ENCODE results near the gene ETS1.

The ETS1 gene

DNA sequence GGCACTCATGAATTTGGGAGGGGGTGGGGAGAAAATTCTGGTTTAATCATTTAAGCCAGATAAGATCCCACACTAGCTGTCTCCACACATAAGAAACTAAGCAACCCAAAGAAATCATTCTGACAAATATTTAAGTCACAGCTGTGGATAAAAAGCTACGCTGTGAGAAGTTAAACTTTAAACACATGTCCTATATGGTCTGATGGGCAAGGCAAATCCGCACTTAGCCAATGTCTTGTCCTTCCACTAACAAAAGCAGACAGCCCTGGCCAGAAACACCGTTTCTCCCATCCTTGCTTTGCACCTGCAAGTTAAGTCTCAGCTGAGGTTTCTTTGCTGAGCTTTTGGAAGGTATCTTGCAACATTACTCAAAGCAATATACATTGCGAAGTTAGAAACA, 68.0 kb downstream of the ETS1 start:
- no peak for DNase-seq (ENCODE audit: low read depth in 2 of 2)

DNA sequence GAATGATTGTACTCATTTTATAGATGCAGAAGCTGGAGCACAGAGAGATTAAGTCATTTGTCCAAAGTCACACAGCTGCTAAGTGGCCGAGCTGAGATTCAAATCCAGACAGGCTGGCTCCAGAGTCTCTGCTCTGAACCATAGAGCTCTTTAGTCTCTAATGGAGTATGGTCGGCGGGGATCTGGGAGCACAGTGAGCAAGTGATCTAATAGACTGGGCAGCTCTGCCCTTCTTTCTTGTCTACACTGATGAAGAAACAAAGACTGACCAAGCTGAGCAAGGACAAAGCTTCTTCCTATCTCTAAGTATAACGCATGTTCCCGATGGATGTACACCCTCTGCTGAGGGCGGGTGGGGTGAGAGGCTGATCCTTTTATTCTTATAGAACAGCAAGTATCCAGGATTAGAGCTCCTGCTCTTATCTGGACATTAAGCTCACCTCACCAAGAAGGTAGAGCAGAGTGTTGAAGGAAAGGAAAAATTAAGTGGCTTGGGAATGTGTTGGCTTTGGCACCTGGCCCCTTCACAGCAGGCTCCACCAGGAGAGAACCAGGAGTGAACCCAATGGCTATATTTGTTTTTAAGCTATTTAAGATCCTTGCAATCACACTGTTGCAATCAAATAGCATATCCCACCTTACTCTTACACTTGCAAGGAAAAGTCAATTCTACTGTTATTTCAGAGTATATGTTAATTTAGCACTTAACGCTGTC, 68.7 kb downstream of the ETS1 start:
- no peak for DNase-seq (ENCODE audit: low read depth in 2 of 2)

DNA sequence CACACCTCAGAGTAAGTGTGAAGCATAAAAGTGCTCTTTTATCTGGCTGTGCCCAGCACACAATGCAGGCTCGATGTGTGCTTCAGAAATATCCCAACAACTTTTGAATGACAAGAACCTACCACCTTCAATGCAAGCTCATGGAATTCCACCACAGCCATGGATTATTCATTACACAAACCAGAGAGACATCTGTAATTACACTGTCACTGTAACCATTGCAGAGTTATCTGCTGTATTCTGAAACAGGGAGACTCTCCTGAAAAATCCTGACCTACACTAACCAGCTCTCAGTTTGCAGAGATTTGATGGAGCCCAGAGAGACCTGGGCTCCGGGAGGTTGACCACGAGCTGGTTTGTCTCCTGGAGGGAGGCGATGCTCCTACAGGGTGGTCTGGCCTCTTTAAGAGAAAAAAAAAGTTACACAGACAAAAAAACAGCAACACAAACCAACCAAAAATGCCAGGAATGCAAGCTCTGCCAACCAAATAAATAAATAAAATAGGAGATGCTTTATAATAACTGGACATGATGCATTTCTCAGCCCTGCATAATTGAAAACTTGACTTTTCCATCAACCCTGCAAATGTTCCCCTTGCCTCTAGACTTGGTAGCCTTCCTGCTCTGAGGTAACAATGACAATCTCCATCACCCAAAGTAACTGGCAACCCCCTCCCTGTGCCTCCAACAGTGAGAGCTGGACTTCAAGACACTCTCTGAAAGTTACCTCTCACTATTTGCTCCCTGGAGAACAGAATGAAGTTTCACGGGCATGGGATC, 69.7 kb downstream of the ETS1 start:
- no peak for DNase-seq (ENCODE audit: low read depth in 2 of 2)

DNA sequence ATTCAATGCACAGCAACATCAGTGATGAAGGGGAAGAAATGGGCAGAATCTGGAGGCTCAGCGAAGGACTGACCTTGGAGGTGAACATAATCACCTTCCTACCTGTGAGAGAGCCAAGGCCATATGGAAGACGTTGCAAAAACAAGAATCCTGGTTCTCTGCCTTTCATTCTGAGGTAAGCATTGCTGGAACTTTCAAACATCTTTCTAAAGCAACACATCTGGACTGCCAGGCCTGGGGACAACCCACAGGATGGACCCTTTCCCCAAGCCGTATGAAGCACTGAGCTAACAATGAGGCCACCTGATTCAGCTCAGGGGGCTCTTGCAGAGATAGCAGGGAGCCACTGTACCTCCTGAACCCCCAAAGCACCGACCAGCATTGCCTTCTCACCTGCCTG, 70.5 kb downstream of the ETS1 start:
- no peak for DNase-seq (ENCODE audit: low read depth in 2 of 2)

DNA sequence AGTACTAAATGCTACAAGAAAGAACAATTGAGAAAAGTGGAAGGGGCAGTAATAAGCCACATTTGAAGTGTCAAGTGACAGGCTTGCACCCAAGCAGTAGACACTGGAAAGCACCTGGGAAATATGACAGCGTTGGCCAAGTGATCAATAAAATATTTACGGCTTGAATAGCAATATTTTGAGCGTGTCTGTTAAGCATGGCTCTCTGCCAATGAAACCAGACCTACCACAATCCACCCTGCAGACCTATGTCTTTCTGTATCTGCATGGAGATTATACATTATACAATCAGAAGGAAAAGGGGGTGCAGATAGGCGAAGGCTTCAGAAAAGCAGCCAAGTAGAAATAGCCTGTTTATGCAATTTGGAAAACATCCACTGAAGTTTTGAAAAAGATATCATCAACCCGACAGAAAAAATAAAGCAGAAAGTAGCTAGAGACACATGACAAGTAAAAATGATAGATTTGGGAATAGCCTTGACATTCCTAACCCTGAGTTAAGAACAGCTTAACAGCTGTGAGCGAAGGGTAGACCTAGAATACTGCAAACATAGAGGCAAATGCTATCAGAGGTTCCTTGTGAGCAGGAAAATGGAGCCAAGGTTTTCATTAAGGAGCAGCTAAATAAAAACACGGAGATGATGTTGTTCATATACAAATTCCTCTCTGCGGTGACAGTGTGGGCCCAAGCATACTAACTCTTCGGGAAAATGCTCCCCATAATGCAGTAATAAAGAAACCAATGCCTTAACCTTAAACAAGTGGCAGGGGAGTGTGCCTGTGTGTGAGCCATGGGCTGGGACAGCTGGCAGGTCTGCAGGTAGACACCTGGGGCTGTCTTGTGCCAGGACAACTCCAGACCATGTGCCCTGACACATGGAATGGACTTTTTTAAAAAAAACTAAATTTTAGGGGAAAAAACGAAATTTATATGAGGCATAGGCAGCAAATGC, 71.3 kb downstream of the ETS1 start:
- no peak for DNase-seq (ENCODE audit: low read depth in 2 of 2)

DNA sequence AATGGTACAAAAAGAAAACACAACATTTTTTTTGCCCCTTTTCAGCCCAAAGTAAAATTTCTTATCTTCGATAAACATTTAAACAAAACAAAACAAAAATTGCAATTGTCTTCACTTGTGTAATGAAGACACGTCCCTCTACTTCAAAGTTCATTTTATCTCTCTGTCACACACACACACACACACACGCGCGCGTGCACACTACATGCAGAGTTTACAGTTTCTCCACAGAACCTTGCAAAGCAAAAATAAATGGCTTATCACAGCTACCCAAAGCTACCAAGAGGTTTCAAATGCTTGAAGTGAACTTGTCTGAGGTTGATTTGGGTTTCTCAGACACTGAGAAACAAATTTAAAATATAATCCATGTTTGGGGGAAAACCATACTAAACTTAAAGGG, 72.3 kb downstream of the ETS1 start:
- no peak for DNase-seq (ENCODE audit: low read depth in 2 of 2)

DNA sequence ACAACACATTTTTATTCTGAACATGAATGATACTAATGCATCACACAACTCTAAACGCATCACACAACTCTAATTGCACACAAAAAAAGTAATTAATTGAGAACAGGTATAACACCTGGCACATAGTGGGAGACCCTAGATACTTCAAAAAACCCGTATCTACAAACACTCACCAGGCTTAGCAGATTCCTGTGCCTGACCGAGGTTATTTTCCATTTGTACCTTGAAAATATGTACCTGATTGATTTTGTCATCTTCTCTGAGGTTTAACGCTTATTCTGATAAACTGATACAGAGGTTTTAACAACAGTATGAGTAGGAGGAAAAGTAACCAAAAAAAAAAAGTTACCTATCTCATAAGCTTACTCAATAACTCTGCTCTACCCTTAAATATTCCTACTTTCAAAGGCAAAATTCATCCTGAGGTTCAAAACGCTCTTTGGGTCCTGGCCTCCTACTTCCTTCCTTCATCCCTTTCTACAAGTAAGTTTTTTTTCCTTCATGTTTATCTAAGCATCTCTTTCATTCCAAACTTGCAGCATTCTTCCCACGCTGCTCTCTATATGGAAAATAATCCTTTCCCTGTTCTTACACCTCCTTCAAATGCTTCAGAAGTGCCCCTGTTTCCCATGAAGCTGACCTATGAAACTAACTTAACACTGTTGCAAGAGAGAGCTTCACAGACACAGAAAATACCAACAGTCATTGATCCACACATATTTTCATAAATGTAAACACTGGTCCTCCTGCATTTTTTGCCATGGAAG, 73.3 kb downstream of the ETS1 start:
- no peak for DNase-seq (ENCODE audit: low read depth in 2 of 2)

DNA sequence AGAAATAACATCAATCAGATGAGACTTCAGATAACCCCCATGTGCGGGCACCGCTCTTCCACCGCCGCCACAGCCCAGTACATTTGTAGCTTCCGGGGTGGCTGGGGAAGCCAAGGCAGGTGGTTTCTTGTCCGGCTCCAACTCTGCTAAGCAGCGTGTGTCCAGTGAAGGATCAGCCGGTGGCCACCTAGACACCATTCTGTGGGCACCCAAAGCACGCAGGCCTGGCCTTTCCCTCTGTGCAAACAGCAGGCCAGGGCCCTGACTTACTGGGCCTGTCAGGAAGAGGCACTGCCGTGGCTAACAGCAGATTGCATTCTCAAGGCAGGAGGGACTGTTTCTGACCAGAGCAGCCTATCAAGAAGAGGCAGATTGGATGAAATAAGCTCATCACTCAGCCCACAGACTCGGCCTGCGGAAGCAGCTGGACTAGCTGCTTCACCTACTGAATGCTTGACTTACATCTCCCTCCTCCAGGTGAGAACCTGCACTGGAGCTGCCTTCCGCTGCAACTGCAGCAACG, 74.8 kb downstream of the ETS1 start:
- DNase-seq (ENCODE audit: low read depth in 2 of 2), result no peak

DNA sequence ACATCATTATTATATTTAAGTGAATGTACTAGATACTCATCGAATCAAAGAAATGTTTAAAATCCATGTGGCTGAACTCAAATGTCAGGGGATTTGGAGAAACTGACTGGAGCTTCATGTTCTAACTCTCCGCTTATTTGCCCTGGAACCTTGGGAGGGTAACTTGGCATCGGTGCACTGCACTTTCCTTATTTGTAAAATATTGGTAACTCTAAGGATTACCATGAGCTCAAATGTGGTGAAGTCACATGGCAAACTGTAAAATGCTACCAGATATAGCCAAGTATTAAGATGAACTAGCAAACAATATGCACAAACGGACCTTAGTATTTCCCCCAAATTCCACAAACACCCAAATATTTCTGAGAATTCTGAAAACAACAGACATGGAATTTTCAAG, 75.6 kb downstream of the ETS1 start:
- no peak for DNase-seq (ENCODE audit: low read depth in 2 of 2)

DNA sequence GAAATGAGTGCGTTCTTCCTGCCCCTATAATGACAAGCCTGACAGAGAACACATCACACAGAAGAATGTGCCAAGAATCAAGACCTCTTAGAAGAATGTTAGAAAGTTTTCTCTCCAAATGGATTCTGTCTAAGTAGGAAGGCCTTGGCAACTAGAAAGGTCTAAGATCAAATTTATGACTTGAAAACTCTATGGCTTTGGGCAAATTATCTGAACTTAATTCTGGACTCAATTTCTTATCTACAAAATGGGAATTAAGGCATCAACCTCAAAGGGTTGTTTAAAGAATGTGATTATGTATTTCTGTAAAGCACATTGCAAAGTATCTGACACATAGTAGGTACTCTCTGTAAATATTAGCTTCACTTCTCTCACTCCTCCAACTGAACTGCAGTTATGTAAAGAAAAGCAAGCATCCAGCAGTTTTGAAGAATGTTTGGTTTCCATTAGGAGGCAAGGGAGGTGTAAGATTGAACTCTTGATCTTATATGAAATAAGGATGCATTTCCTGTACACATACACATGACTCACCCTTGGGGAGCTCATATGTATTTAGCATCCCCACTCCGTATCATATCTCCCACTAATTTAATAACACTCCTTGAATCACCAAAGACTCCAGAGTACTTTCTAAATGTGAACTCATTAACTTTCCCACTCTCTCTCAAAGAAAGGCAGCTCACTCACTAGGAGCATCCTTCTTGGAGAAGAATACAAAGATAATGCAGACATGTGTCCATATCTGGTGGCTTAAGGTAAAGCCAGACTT, 77.6 kb downstream of the ETS1 start:
- DNase-seq (ENCODE audit: low read depth in 2 of 2), result no peak

DNA sequence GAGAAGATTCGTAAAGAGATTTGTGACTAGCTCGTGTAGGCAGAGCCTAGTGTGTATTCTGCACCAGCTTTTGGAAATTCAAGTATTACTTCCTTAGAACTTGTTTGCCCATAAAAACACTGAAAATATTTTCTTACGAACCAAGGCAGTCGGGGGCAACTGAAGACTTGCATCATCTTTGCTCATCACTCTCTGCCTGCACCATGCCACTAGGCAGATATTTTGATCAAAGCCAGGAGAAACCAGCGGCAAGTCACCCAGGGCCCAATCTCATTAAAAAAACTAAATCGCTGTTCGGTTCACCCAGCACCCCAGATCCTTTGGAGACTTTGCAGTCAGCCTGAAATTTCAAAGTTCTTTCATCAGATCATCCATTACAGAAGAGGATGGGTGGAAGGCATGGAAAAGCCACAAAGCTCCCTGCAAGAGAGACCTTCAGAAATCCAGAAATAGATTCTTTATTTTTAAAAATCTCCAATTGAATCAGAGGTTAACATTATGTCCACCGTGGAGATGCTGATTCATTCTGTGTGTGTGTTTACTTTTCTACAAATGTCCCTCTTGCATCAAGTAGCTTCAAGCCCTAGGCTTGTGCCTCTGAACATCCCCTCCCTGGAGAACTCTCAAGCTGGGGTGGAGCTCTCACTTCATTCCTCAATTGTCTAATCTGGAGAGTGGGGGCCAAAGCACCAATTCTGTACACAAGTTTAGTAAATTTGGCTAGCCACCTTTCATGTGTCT, 78.4 kb downstream of the ETS1 start:
- no peak for DNase-seq (ENCODE audit: low read depth in 2 of 2)

DNA sequence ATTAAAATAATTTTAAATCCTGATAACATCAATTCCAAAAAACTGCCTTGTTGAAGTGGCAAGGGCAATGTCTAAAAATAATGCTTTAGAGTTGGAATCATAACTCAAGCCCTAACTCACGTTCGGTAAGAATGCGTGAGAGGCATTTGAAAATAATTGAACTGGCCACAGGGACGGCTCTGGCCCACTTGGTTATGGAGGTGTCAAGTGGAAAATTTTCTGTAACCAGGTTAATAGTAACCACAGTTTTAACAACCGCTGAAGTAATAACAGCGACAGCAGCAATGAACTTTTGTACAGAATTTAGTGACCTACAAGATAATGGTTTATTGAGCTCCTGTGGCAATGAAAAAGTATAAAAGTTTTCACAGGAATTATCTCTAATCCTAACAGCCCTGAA, 79.4 kb downstream of the ETS1 start:
- DNase-seq (ENCODE audit: low read depth in 2 of 2), result no peak

DNA sequence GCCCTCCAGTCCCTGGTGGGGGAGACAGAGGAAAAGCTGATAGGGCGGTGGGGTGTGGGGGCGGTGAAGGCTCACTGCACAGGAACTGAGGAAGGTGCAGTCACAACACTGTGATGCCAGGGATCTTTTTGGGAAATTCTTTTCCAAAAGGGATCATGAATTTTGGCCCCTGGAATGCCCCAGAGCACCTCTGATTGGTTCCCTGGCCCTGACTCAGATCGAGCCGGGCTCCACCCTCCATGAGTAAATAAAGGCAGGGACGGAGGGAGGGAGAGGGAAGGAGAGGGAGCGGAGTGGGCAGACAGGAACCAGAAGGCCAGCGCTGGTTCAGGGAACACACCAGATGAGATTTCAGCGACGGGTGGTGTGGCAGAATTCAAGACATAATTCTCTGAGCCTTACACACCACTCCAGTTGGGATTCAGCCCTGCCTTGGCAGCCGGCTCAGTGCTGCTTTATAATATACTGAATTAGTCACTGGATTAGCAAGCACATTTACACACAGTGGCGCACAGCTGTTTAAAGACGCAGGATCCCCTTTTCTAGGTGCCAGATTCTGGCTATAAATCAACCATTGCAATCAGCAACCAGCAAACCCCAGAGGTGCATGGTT, 80.3 kb downstream of the ETS1 start:
- no peak for DNase-seq (ENCODE audit: low read depth in 2 of 2)

DNA sequence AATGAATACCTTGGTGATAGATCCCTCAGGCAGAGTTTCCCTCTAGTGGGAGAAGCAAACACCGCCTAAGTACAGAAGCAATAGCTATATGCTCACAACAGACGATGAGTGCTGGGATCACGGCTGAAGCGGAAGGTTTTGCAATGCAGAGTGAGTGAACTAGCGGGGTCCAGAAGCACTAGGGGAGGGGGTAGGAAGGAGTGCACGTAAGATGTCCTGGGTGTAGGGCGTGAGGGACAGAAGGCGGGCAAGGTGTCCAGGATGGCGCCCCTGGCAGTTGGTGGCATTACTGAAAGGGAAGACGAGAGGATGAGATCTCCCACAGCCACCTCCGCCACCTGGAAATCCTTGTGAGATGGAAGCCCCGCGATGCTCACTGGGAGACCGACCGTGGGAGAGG, 81.0 kb downstream of the ETS1 start:
- no peak for DNase-seq (ENCODE audit: low read depth in 2 of 2)

DNA sequence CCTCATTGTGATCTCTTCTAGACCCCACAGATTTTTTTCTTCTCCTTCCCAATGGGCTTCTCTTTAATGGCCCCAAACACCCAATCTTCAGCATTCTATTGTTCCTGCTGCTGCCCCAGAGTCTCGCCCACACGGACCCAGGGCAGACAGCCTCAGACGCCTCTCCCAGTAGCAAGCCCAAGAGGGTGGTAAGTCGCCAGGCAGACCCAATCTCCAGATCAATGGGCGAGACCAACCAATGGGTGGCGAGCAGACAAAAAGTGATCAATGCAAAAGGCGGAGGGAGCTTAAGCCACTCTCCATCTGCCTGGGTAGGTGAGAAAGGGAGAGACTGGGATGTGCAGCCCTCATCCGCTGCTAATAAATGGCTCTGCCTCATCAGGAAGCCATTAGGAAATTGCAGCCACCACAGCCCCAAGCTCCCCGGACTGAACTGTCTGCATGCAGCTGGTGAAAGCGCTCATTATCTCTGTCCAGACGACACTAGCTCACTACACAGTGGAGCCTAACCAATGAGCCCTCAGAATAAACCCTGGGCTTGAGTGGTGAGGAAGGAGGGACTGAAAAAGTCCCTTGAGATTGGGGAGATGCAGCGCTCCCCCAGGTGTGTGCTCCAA, 81.8 kb downstream of the ETS1 start:
- DNase-seq (ENCODE audit: low read depth in 2 of 2), result no peak

DNA sequence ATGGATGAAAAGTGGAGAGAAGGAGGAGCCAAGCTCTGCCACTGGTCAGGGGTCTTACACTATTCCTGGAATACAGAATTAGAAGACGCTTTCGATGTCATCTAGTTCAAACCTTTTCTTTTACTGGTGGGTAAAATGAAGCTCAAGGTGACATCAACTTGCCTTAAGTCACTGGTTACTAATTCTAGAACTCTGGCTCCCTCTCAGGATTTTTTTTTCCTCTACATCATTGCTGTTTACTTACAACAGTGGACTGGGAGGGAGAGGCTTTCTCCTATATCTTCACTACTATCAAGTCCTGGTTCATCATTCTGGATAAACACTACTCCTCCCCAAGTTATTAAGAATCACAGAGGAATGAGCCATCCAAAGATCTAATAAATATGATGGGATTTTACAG, 82.9 kb downstream of the ETS1 start:
- DNase-seq (ENCODE audit: low read depth in 2 of 2), result no peak

DNA sequence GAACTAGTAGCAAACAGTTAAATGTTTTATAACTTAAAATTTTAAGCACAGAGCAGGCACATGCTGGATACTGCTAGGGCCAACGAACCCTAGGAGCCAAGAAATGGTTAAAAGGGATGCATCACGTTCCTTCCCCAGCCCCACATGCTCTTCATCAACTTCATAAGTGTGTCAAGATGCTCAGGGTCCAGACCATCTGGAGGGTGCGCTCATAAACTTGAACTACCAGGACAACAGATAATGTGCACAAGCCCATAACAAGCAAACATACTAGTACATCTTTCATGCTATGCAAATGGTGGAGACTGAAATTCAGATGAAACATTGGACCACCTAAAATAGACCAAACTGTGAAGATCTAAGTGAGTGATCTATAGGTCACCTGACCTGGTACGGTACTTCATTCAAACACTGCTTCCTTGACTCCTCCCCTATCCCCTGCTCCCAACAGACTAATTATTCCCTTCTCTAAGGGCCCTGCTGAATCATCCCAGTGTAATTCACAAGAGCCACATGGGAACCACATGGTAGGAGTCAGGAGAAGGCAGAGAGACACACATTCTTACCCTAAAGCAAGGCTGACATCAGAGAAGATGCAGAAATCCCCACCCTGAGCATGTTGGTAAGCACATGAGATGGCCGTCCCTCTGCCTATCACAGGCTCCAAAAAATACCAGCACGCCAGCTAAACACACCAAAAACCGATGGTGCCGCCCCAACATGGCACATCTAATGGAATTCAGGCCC, 83.9 kb downstream of the ETS1 start:
- no peak for DNase-seq (ENCODE audit: low read depth in 2 of 2)

DNA sequence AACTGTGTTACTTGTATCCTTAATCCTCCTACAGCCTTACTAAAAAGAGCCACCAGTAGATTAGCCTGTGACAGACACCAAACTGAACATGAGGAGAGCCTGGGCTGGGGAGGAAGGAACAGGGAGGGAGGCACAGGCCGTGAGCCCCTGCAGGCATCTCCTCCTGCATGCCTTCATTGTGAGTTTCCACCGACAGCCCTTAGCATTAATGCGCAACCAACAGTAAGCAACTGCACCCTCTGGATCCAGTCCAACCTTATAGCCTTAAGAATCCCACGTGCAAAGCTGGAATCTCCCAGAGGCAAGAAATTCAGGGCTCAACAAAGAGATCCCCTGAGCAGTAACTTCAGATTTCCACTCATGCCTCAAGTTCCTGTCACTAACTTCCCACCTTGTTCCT, 84.6 kb downstream of the ETS1 start:
- DNase-seq (ENCODE audit: low read depth in 2 of 2), result no peak
